ENCODE measurements around the gene INSIG1.

DNA sequence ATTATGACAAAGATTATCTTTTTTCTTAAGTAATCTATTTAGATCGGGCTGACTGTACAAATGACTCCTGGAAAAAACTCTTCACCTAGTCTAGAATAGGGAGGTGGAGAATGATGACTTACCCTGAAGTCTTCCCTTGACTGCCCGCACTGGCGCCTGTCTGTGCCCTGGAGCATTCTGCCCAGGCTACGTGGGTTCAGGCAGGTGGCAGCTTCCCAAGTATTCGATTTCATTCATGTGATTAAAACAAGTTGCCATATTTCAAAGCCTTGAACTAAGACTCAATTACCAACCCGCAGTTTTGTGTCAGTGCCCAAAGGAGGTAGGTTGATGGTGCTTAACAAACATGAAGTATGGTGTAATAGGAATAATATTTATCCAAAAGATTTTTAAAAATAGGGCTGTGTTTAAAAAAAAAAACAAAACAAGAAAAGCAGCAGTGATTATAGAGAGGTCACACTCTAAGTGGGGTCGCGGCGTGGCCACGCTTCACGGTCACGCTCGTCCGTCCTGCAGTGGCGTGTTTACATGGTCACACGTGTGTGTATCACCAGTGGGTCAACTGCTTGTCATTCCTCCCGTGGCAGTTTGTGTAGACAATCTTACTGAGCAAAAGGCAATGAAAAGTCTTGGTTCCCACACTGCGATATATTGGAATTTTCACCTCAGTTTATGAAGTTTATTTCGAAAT is 10.8 kb downstream of the INSIG1 start:
- TF ChIP-seq, protein P1, sequence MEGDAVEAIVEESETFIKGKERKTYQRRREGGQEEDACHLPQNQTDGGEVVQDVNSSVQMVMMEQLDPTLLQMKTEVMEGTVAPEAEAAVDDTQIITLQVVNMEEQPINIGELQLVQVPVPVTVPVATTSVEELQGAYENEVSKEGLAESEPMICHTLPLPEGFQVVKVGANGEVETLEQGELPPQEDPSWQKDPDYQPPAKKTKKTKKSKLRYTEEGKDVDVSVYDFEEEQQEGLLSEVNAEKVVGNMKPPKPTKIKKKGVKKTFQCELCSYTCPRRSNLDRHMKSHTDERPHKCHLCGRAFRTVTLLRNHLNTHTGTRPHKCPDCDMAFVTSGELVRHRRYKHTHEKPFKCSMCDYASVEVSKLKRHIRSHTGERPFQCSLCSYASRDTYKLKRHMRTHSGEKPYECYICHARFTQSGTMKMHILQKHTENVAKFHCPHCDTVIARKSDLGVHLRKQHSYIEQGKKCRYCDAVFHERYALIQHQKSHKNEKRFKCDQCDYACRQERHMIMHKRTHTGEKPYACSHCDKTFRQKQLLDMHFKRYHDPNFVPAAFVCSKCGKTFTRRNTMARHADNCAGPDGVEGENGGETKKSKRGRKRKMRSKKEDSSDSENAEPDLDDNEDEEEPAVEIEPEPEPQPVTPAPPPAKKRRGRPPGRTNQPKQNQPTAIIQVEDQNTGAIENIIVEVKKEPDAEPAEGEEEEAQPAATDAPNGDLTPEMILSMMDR (conservative IDR thresholded peaks at IDR 0.05 in 1 of 2, IDR thresholded peaks at IDR 0.05 in 1 of 2; ENCODE audit: extremely low read depth in 1 of 2, insufficient read depth in 1 of 2, low read depth in 1 of 2, low read length in 2 of 2) = no peak
- no peak for TF ChIP-seq EZH2 (IDR thresholded peaks at IDR 0.05; ENCODE audit: borderline replicate concordance, low read length)

All from mammary epithelial cell (primary cell).